Stimulated activated CD4-positive, alpha-beta T cell treated with anti-CD3 and anti-CD28 coated beads, Interleukin-4, amount 100 ng/mL, for 24 hours (primary cell): ENCODE results near the gene UGCG.
"Not testable (repeated sequence)": the region's sequence is repeated elsewhere in the genome, so short reads cannot be mapped to it uniquely, and the experiment has no call there.

Experiments
- DNase-seq: peaks from one replicate; pipeline ENCODE4 v3.0.0-alpha.2; 2020

The UGCG gene

GRCh38 chr9:111957856-111958631, 61.4 kb downstream of the UGCG start:
- peak; percentile 22 for DNase-seq

- no peak for DNase-seq
These were observed 63.1 kb downstream of the UGCG start for GRCh38 chr9:111959468-111960359.

- not testable (repeated sequence) for DNase-seq
These were observed 63.9 kb downstream of the UGCG start for GRCh38 chr9:111960485-111960884.

- DNase-seq = no peak
These were observed 64.4 kb downstream of the UGCG start for GRCh38 chr9:111961009-111961408.

GRCh38 chr9:111961575-111961974, 65.0 kb downstream of the UGCG start:
- no peak for DNase-seq

- DNase-seq = no peak
These were observed 65.4 kb downstream of the UGCG start for GRCh38 chr9:111962021-111962420.

GRCh38 chr9:111963995-111964394, 67.4 kb downstream of the UGCG start:
- DNase-seq = no peak

- DNase-seq = no peak
These were observed 69.0 kb downstream of the UGCG start for GRCh38 chr9:111965566-111966019.

GRCh38 chr9:111966124-111966723, 69.6 kb downstream of the UGCG start:
- DNase-seq = no peak

- DNase-seq = no peak
These were observed 70.3 kb downstream of the UGCG start for GRCh38 chr9:111966861-111967291.

- no peak for DNase-seq
These were observed 71.0 kb downstream of the UGCG start for GRCh38 chr9:111967621-111968020.

GRCh38 chr9:111969061-111969460, 72.4 kb downstream of the UGCG start:
- DNase-seq = no peak

GRCh38 chr9:111969622-111970021, 73.0 kb downstream of the UGCG start:
- no peak for DNase-seq

GRCh38 chr9:111970827-111971226, 74.2 kb downstream of the UGCG start:
- no peak for DNase-seq

GRCh38 chr9:111974092-111974681, 77.6 kb downstream of the UGCG start:
- no peak for DNase-seq

GRCh38 chr9:111975709-111976108, 79.1 kb downstream of the UGCG start:
- DNase-seq = no peak

- DNase-seq = no peak
These were observed 82.0 kb downstream of the UGCG start for GRCh38 chr9:111978616-111979015.

- DNase-seq = no peak
These were observed 82.9 kb downstream of the UGCG start for GRCh38 chr9:111979561-111979960.

- DNase-seq = no peak
These were observed 83.8 kb downstream of the UGCG start for GRCh38 chr9:111980398-111980797.

- no peak for DNase-seq
These were observed 86.9 kb downstream of the UGCG start for GRCh38 chr9:111983484-111983908.

GRCh38 chr9:111984086-111984802, 87.6 kb downstream of the UGCG start:
- DNase-seq = no peak
